GM23338 (cell line): ENCODE results near the gene CD9. TPM values are rescaled to one million over a fixed set of nuclear protein-coding genes. Genes with fewer than 3 reads are reported as not detected.

ENCODE experiments used
- ATAC-seq: fragments of 200-7000 bp; cut with Tn5 transposase; 3 replicates; pipeline ENCODE4 v1.9.1; 2020
- DNase-seq: peaks from one replicate; pipeline ENCODE4 v3.0.0-alpha.2; 2015; ENCODE audit warnings: low spot score
- H2AFZ ChIP-seq: fragments of 200-600 bp; sonication (generic); 2 replicates; pipeline ENCODE4 v1.8.0; 2016; ENCODE audit warnings: antibody characterized with exemption, mild to moderate bottlenecking, moderate library complexity
- H3F3A ChIP-seq: fragments of 200-600 bp; sonication (generic); replicated peaks from 2 replicates; pipeline ENCODE4 v1.8.0; 2017; ENCODE audit warnings: antibody characterized with exemption, mixed run types, low read depth
- H3K27ac ChIP-seq: fragments of 200-600 bp; sonication (generic); 2 replicates; pipeline ENCODE4 v1.6.1; 2016; ENCODE audit warnings: low read depth
- H3K27me3 ChIP-seq: fragments of 200-600 bp; sonication (generic); 2 replicates; pipeline ENCODE4 v1.8.0; 2016; ENCODE audit warnings: mild to moderate bottlenecking, mixed run types, moderate library complexity; ENCODE audit not compliant: insufficient read depth
- H3K36me3 ChIP-seq: fragments of 200-600 bp; sonication (generic); 2 replicates; pipeline ENCODE4 v1.8.0; 2016; ENCODE audit warnings: mild to moderate bottlenecking; ENCODE audit not compliant: insufficient read depth
- H3K4me1 ChIP-seq: fragments of 200-600 bp; sonication (generic); 2 replicates; pipeline ENCODE4 v1.8.0; 2016; ENCODE audit warnings: mild to moderate bottlenecking, moderate library complexity; ENCODE audit not compliant: insufficient read depth
- H3K4me2 ChIP-seq: fragments of 200-600 bp; sonication (generic); 2 replicates; pipeline ENCODE4 v1.7.1; 2017; ENCODE audit warnings: mixed run types
- H3K4me3 ChIP-seq: fragments of 200-600 bp; sonication (generic); 2 replicates; pipeline ENCODE4 v1.6.1; 2016; ENCODE audit warnings: mixed run types
- H3K79me2 ChIP-seq: fragments of 200-600 bp; sonication (generic); replicated peaks from 2 replicates; pipeline ENCODE4 v1.8.0; 2017; ENCODE audit warnings: mild to moderate bottlenecking; ENCODE audit not compliant: insufficient read depth
- H3K9me2 ChIP-seq: fragments of 200-600 bp; sonication (generic); 2 replicates; pipeline ENCODE4 v1.8.0; 2017; ENCODE audit not compliant: insufficient read depth
- H4K20me1 ChIP-seq: fragments of 200-600 bp; sonication (generic); replicated peaks from 2 replicates; pipeline ENCODE4 v1.8.0; 2017; ENCODE audit warnings: mild to moderate bottlenecking; ENCODE audit not compliant: insufficient read depth
- H3K27ac Mint-ChIP-seq: 2 replicates; pipeline ENCODE4 v1.8.0; 2020; ENCODE audit warnings: inconsistent platforms, mild to moderate bottlenecking, moderate library complexity, mixed read lengths
- H3K27me3 Mint-ChIP-seq: 3 replicates; pipeline ENCODE4 v1.8.0; 2022; ENCODE audit warnings: low read depth, mild to moderate bottlenecking, moderate library complexity, mixed read lengths, inconsistent platforms; ENCODE audit not compliant: insufficient read depth, poor library complexity
- H3K36me3 Mint-ChIP-seq: 3 replicates; pipeline ENCODE4 v1.8.0; 2021; ENCODE audit warnings: low read depth, mild to moderate bottlenecking, inconsistent platforms, moderate library complexity, mixed read lengths
- H3K4me1 Mint-ChIP-seq: 3 replicates; pipeline ENCODE4 v1.8.0; 2020; ENCODE audit warnings: mild to moderate bottlenecking, inconsistent platforms, mixed read lengths
- H3K4me3 Mint-ChIP-seq: 3 replicates; pipeline ENCODE4 v1.8.0; 2021; ENCODE audit warnings: moderate library complexity, mild to moderate bottlenecking, inconsistent platforms, mixed read lengths
- H3K9me3 Mint-ChIP-seq: 3 replicates; pipeline ENCODE4 v1.8.0; 2020; ENCODE audit warnings: moderate library complexity, mild to moderate bottlenecking, inconsistent platforms, mixed read lengths
- CREB1 ChIP-seq: fragments of 250-450 bp; sonication (Bioruptor Pico); IDR thresholded peaks from 2 replicates; pipeline ENCODE4 v1.5.0; 2020; ENCODE audit warnings: low read depth, mild to moderate bottlenecking, moderate library complexity
- CTCF ChIP-seq, 2 experiments: fragments of 200-600 bp in 1 of 2; sonication (generic) in 1 of 2; conservative IDR thresholded peaks; 2 replicates each; pipeline versions ENCODE4 v1.5.1 to v1.6.1; 2016 to 2017; ENCODE audit warnings: antibody characterized with exemption in 2 of 2, low read depth in 2 of 2, mild to moderate bottlenecking in 2 of 2, moderate library complexity in 1 of 2
- EZH2 ChIP-seq: fragments of 200-600 bp; sonication (generic); IDR thresholded peaks from one replicate; pipeline ENCODE4 v1.8.0; 2017; ENCODE audit warnings: antibody characterized with exemption, mild to moderate bottlenecking, low read depth; ENCODE audit not compliant: unreplicated experiment
- EZH2phosphoT487 ChIP-seq: fragments of 200-600 bp; sonication (generic); IDR thresholded peaks from one replicate; pipeline ENCODE4 v1.8.1; 2018; ENCODE audit warnings: antibody characterized with exemption; ENCODE audit not compliant: unreplicated experiment
- JUNB ChIP-seq: IDR thresholded peaks from one replicate; pipeline ENCODE4 v1.6.1; 2016; ENCODE audit warnings: antibody characterized with exemption; ENCODE audit not compliant: unreplicated experiment
- NANOG ChIP-seq: IDR thresholded peaks from 2 replicates; pipeline ENCODE4 v1.6.1; 2016; ENCODE audit warnings: antibody characterized with exemption, borderline replicate concordance
- POLR2AphosphoS5 ChIP-seq: IDR thresholded peaks from 2 replicates; pipeline ENCODE4 v1.6.1; 2016; ENCODE audit warnings: antibody characterized with exemption, low read depth
- STAT1 ChIP-seq: IDR thresholded peaks from one replicate; pipeline ENCODE4 v1.6.1; 2016; ENCODE audit warnings: antibody characterized with exemption; ENCODE audit not compliant: unreplicated experiment
- ZNF114 ChIP-seq: fragments of 250-450 bp; sonication (Bioruptor Pico); IDR thresholded peaks from 2 replicates; pipeline ENCODE4 v1.5.0; 2020; ENCODE audit warnings: mild to moderate bottlenecking, moderate library complexity
- ZNF331 ChIP-seq: fragments of 250-450 bp; sonication (Bioruptor Pico); IDR thresholded peaks from 2 replicates; pipeline ENCODE4 v1.5.0; 2020; ENCODE audit warnings: low read depth, mild to moderate bottlenecking, moderate library complexity
- ZNF462 ChIP-seq: fragments of 250-450 bp; sonication (Bioruptor Pico); IDR thresholded peaks from 2 replicates; pipeline ENCODE4 v1.5.0; 2020; ENCODE audit warnings: mild to moderate bottlenecking, moderate library complexity
- polyA plus RNA-seq: library from polyadenylated mRNA; unstranded; fragments of >200 nt; fragmentation: Nextera tagmentation; extraction: Ambion mirVana; gene quantifications from 2 replicates; pipeline ENCODE4 v1.2.1, GENCODE V29; 2016
- total RNA-seq: library from RNA; depleted of rRNA; stranded (reverse); fragments of >200 nt; shearing (Covaris generic); gene quantifications from 2 replicates; pipeline ENCODE4 v1.2.3, GENCODE V29; 2014
- TF ChIP-seq, protein P1 (sequence below): IDR thresholded peaks from one replicate; pipeline ENCODE4 v1.6.1; 2018; ENCODE audit warnings: antibody characterized with exemption; ENCODE audit not compliant: unreplicated experiment
- TF ChIP-seq, protein P2 (sequence below): IDR thresholded peaks from 2 replicates; pipeline ENCODE4 v1.6.1; 2016; ENCODE audit warnings: antibody characterized with exemption

CD9 gene
- total and polyA plus RNA-seq, 2 experiments from 2014 or later = 222 to 251 TPM

DNA sequence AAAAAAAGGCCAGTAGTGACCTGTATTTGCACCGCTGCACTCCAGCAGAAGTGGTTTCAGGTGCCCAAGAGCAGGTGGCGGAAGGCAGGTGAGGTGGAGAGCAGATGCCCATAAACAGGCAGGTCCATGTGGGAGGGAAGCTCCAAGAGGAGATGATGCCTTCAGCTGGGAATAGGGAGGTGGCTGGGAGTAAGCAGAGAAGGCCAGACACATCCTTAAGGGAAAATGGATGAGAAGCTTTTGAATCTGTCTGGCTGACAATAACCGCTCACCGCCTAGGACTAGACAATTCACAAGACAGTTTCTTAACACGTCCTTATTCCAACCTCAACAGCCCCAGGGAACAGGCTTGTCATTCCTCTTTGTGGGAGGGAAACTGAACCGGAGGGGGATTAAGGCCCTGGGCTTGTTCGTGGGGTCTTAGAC lies 66.4 kb downstream of the CD9 start:
- DNase-seq = no peak
- TF ChIP-seq EZH2 = no peak
- TF ChIP-seq NANOG = no peak
- TF ChIP-seq ZNF462 (CRISPR knock-in tag) = no peak
- TF ChIP-seq, protein P1, sequence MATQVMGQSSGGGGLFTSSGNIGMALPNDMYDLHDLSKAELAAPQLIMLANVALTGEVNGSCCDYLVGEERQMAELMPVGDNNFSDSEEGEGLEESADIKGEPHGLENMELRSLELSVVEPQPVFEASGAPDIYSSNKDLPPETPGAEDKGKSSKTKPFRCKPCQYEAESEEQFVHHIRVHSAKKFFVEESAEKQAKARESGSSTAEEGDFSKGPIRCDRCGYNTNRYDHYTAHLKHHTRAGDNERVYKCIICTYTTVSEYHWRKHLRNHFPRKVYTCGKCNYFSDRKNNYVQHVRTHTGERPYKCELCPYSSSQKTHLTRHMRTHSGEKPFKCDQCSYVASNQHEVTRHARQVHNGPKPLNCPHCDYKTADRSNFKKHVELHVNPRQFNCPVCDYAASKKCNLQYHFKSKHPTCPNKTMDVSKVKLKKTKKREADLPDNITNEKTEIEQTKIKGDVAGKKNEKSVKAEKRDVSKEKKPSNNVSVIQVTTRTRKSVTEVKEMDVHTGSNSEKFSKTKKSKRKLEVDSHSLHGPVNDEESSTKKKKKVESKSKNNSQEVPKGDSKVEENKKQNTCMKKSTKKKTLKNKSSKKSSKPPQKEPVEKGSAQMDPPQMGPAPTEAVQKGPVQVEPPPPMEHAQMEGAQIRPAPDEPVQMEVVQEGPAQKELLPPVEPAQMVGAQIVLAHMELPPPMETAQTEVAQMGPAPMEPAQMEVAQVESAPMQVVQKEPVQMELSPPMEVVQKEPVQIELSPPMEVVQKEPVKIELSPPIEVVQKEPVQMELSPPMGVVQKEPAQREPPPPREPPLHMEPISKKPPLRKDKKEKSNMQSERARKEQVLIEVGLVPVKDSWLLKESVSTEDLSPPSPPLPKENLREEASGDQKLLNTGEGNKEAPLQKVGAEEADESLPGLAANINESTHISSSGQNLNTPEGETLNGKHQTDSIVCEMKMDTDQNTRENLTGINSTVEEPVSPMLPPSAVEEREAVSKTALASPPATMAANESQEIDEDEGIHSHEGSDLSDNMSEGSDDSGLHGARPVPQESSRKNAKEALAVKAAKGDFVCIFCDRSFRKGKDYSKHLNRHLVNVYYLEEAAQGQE = no peak
- TF ChIP-seq JUNB = no peak
- no peak for TF ChIP-seq CTCF (conservative IDR thresholded peaks at IDR 0.05; ENCODE audit: low read depth in 2 of 2)
- no peak for TF ChIP-seq STAT1
- TF ChIP-seq, protein P2, sequence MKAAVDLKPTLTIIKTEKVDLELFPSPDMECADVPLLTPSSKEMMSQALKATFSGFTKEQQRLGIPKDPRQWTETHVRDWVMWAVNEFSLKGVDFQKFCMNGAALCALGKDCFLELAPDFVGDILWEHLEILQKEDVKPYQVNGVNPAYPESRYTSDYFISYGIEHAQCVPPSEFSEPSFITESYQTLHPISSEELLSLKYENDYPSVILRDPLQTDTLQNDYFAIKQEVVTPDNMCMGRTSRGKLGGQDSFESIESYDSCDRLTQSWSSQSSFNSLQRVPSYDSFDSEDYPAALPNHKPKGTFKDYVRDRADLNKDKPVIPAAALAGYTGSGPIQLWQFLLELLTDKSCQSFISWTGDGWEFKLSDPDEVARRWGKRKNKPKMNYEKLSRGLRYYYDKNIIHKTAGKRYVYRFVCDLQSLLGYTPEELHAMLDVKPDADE = no peak
- no peak for TF ChIP-seq ZNF331
- TF ChIP-seq CREB1 (CRISPR knock-in tag) = no peak
- TF ChIP-seq ZNF114 = no peak
- TF ChIP-seq POLR2AphosphoS5 = no peak
- TF ChIP-seq EZH2phosphoT487 = no peak
- H4K20me1 ChIP-seq = no peaks in the 10 kb centered on the region
- ATAC-seq = no peak
- no peak overlapping the region for H3K4me2 ChIP-seq
- H3K79me2 ChIP-seq = no peaks in the 10 kb centered on the region
- H3K27me3 ChIP-seq = no peaks in the 10 kb centered on the region
- no peak overlapping the region for H2AFZ ChIP-seq
- Mint-ChIP-seq H3K9me3 (no peaks in the 10 kb centered on the region; the same call in 2 of the 3 replicates), H3K4me1 (peaks cover 37% of the 10 kb centered on the region), H3K27ac (no peak overlapping the region), H3K27me3 (peaks cover 7% of the 10 kb centered on the region), H3K4me3 (no peak overlapping the region), H3K36me3 (no peaks in the 10 kb centered on the region)
- no peaks in the 10 kb centered on the region for H3K36me3 ChIP-seq
- H3K4me1 ChIP-seq = peaks cover 27% of the 10 kb centered on the region
- no peak overlapping the region for H3K4me3 ChIP-seq
- no peak overlapping the region for H3K27ac ChIP-seq
- H3F3A ChIP-seq = 0 out of 2 replicates have a peak, but pooled peaks cover 3% of the 10 kb centered on the region
- H3K9me2 ChIP-seq = no peaks in the 10 kb centered on the region
